Measurements from ENCODE around the gene APOL6.
"Not testable (repeated sequence)": the region's sequence is repeated elsewhere in the genome, so short reads cannot be mapped to it uniquely, and the experiment has no call there.

APOL6 gene

DNA sequence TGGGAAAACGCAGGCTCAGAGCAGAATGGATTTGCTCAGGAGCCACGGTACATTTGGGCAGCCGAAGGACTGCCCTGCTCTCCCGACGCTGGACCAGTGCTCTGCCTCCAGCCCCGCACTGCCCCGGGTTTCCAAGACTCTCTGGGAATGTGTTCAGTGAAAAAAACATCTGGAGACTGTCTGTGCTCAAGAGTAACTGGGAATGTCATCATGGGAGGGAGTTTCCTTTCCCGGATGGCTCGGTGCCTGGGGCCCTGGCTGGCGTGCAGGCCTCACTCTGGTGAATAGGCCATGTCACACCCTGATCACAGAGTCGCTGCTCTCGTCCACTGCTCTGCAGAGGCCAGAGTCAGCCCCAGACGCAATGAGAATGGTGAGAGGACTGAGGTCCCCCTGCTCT is 9.8 kb upstream of the APOL6 start:
- peak; percentile 88 for DNase-seq

DNA sequence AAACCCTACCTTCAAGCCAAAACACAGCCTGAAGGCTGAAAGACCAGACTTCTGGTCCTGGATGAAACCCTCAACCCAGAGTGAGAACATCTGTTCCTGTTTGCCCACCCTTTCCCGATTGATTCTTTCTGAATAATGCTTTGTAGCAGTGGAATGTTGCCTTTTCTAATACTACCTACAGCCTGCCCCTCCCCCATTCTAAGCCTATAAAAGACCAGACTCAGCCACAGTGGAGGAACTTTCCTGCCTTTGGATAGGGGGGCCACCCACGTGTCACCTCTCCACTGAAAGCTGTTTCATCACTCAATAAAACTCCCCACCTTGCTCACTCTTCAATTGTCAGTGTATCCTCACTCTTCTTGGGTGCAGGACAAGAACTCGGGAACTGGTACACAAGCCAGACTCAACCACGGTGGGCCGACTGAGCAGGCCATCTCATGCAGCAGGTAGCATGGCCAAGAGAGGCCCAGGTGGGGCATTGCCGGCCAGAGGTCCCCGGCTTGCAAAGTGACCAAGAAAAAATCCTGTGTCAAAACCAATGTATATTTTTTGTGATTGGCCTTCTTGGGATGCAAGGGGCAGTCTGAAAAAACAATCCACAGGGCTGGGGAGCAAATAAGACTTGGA is 6.6 kb upstream of the APOL6 start:
- DNase-seq: no peak

DNA sequence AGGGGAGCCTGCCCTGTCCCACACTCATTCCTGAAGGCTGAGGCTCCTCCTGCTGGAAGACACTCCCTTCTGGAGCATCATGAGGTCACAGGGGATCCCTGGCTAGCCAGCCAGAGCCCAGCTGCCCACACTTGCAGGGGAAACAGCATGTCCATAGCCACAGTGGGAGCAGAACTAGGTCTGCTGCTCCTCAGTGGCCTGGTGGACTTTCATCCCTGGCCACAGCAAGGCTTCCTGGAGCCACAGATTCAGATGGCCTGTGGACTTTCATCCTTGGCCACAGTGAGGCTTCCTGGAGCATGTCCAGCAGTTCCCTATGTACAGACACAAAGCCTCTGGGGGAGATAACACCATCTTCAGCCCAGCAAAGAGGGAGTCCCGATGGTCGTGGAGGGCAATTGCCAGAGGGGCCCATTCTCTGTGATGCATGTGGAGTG is 5.9 kb upstream of the APOL6 start:
- DNase-seq: no peak

DNA sequence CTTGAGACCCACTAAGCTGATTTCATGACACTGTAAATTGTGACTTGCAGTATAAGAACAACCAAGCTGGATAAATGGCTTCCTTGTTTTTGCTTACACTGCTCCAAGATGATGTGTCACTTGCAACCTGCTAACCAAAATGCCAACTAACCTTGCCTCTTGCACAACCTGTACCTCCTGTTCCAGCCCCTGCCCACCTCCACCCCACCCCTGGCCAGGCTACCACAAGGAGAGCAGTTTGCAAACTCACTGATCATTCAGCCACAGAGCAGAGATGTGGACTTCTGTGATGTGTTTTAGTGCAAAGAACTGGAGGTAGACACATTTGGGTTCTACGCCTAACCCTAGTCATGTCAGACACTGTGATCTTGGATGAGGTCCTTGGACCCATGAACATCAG is 4.3 kb upstream of the APOL6 start:
- no peak for DNase-seq

DNA sequence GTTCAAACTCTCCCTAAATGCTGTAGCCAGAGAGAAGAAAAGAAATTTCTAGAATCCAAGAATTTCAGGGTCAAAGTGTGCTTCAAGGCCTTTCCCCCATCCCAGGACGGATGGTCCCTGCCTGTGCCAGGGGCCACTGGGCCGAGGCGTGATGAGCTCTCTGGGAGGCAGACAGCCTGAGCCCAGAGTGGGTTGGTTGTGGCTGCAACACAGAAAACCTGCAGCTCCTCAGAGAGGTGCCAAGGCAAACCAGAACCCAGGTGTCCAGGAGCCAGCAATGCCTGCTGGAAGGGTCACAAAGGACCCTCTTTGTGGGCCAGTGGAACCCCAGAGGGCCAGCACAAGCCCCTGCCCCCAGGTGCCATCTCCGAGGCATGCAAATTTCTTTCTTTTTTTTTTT is 2.6 kb upstream of the APOL6 start:
- DNase-seq: no peak

DNA sequence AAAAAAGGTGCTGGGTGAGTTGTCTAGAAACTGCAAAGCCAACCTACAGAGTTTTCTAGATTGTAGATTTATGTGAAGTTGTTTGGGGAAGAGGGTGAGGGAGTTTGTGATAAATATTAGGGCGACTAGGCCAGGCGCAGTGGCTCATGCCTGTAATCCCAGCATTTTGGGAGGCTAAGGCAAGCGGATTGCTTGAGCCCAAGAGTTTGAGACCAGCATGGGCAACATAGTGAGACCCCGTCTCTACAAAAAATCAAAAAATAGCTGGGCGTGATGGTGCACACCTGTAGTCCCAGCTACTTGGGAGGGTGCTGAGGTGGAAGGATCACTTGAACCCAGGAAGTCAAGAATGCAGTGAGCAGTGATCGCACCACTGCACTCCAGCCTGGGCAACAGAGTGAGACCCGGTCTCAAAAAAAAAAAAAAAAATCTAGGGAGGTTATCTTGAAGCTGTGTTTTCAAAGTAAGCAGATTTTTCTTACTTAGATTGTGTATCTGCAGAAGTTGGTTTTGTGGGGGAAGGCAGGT is 844 bp downstream of the APOL6 start:
- DNase-seq: no peak

DNA sequence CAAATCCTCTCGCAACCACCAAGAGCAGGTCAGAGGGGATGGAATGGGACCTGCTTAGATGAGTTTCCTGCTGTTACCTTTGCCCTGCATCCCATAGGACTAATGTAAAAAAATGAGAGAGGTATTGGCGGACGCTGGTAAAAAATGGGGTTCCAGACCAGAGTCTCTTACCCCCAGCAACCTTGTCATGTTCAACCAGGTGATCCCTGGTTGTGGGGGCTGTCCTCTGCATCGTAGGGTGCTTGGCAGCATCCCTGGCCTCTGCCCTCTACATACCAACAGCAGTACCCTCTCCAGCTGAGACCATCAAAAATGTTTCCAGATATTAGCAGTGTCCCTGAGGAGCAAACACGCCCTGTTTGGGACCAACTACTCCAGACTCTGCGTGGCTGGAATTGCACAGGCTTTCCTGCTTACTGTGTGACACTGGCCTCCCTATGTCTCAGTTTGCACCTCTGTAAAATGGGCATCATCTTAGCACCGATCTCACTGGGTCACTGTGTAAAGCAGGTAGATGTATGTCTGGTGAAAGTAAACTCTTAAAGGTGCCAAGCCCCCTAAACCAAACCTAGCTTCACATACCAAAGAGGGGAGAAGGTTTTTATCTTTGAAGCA is 1.5 kb downstream of the APOL6 start:
- DNase-seq: no peak

DNA sequence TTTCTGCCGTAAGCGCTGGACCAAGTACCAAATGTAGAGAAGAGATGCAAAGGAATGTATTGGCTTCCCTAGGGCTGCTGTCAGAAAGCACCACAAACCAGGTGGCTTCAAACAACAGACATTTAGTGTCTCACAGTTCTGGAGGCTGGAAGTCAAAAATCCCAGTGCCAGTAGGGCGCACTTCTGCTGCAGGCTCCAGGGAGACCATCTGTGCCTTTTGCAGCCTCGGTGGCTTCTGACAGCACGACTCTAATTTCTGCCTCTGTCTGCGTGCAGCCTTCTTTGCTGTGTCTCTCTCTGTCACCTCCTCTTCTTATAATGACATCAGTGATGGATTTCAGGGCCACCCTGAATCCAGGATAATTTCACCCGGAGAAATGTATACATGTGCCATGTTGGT is 2.8 kb downstream of the APOL6 start:
- DNase-seq: no peak

DNA sequence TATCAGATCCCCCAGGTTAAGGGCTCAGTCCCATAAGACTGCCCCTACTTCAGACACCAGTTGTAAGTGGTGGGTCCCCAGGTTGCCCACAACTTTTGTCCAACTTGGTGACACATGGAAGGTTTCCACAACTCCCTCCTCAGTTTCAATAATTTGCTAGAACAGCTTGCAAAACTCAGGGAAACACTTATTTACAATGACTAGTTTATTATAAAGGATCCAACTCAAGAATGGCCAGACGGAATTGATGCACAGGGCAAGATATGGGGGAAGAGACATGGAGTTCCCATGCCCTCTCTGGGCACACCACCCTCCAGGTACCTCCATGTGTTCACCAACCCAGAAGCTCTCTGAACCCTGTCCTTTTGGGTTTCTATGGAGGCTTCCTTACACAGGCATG is 5.6 kb downstream of the APOL6 start:
- DNase-seq: no peak

DNA sequence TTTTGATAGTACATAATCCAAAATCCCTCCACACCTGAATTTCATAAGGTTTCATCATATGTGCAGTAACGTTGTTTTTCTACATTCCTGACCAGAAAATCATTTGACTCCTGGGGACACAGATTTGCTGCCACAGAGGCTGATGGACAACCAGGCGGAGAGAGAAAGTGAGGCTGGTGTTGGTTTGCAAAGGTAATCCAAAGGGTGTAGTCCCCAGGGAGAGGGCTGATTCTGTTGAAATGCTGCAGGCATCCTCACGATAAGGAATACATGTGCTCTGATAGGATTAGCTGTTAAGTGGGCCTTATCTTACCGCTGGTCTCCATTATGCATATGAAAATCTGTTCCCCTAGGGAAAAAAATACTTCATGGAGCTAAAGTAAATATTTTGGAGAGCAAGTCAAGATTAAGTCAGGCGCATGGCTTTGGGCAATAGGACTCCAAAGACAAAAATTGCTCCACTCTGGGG is 8.1 kb downstream of the APOL6 start:
- peak; percentile 34 for DNase-seq

DNA sequence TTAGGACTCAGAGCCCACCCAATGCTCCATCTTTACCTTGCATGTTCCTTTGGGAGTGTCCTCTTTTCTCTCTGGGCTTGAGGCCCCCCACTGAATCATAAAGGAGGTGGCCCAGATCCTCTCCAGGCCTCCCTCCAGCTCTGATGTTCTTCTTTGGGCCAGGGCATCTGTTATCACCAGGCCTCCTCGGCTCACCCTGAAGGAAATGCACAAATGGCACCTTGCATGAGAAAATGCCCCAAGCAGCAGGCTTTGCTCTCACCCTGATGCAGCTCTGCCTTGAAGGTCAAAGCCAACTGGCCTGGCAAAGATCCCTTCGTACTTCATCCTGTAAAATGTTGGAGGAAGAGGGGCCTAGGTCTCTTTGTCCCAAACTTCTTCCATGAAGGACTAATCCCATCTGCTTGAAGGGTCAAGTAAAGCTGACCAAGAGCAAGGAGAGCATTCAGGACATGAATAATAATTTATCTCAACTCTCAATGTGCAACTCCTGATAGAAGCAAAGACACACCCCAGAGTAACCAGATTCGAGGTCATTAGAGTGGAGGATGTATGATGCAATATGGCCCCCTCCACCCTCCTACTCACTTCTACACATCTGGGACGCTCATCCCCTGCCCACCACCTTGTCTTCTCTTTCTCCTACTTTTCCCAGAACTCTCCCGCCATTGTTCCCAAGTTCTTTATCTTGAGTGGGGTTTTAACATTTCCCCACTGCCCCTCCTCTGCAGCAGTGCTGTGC is 9.5 kb downstream of the APOL6 start:
- no peak for DNase-seq

DNA sequence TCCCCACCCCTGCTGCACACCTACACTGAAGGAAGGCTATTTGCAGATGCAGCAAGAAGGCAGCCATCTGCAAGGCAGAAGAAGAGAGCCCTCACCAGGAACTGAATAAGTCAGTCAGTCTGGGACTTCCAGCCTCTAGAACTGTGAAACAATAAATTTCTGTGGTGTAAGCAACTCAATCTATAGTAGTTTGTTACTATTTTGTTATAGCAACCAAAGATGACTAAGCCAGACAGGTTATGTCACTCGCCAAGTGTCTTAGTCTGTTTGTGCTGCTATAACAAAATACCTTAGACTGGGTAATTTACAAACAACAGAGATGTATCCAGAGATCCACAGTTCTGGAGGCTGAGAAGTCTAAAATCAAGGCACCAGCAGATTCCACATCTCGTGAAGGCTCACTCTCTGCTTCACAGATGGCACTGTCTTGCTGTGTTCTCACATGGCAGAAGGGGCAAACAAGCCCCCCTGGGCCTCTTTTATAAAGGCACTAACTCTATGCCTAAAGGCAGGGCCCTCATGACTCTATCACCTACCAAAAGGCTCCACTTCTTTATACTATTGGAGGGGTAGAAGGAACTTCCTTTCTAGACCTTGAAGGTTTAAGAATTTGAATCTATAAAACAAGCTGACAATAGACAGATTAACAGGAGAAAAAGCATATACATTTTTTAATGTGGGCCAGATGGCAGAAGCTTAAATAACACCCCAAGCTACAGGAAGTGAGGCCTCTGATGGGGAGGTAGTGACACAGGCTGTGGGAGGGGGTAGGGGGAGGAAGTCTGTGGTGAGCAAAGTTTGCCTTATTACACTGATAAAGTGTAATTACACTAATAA is 12.3 kb downstream of the APOL6 start:
- peak; percentile 42 for DNase-seq

DNA sequence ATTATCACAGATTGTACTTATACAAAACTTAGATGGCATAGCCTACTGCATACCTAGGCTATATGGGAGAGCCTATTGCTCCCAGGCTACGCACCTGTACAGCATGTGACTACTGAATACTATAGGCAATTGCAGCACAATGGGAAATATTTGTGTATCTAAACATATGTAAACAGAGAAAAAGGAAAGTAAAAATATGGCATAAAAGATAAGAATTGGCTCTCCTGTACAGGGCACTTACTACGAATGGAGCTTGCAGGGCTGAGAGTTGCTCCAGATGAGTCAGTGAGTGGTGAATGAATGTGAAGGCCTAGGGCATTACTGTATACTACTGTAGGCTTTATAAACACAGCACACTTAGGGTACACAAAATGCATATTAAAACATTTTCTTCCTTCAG is 13.2 kb downstream of the APOL6 start:
- no peak for DNase-seq

DNA sequence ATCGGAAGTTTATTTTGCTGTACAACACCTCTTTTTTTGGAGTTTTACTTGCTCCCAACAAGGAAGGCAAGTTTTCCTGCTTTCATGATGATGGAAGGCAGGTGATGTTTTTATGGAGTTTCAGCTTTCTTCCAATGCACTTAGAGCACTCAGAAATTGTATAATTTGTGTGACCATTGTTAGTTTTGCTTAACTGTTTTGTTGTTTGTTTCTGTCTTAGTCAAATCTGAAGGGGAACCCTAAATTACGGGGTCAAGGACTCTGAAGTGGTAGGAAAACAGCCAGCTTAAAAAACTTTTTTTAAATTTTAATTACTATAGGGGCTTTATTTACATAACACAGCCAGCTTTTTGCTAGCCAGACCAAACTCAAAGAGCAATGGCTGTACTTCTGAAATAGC is 14.7 kb downstream of the APOL6 start:
- DNase-seq: no peak

DNA sequence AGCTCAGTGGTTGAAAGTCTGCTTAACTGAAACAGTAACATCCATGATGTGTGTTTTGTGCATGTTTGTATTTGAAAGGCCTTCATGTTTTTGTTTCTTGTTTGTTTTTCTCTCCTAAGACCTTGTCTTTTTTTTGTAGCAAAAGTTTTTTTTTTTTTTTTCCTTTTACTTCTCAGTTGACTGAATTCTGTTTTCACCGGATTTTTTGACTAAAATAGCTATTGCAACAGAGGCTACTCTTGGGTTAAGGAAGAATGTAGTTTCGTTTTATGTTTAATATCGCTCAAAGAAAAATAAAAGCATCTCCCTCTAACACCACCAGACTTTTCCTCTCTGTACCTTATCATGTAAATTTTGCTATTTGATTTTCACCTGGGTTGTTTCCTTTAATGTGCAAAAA is 15.1 kb downstream of the APOL6 start:
- DNase-seq: no peak

DNA sequence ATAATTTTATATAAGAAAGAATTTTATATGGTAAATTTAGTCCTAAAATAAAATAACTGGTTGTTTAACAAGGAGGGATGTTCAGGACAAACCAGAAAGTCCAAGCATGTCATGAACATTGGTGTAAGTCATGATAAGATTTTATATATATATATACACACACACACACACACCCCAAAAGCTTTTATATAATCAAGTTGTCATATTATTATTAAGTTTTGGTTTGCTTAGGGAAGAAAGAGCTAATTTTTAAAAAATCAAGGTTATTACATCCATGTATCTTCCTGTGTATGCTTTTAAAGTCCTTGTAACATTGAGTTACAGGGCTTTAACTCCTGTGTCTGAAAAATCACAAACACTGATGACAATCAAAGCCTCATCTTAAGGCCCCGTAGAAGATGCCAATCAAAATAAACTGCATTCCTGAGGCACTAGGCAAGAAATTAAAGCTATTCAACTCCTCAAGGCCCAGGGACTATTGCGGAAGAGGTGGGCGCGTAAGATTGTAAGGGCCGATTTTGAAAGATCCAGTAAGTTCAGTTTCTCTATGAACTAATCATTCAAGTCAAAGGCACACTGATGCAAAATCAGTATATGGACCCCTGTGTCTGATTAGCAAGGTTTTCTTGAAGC is 16.8 kb downstream of the APOL6 start:
- DNase-seq: no peak

DNA sequence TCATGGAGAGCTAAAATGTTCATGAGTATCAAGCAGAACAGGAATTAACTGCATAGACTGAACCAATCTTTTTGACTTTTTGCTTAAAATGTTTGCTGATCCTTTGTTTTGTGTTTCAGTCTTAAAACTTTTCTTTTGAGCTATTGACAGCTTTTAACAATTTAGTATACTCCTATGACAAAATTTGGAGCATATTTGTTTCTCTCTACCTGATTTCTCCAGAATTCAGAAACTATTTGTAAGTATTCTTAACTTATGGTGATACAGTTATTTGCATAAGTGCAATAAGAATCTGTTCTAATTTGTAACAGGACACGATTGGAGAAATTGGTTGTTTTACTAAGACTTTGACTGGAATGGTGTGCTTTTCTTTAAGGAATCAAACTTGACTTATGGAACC is 18.5 kb downstream of the APOL6 start:
- not testable (repeated sequence) for DNase-seq

DNA sequence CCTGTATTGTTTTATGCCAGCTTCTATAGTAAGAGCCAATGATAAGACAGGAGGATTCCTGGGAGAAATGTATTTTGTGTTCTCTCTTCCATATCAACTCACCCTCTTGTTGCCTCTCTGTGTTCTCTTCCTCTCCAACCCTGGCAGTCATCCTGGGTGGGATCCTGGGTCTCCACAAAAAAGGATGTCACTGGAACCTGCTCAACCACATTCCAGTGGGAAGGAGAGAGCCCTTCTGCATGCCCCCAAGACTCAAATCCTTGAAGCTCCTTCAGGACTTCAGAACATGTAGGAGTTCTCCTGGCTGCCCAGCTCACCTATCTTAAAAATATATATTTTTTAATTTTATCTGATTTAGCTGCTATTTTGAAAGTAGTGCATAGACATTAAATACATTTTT is 26.1 kb downstream of the APOL6 start:
- DNase-seq: no peak

DNA sequence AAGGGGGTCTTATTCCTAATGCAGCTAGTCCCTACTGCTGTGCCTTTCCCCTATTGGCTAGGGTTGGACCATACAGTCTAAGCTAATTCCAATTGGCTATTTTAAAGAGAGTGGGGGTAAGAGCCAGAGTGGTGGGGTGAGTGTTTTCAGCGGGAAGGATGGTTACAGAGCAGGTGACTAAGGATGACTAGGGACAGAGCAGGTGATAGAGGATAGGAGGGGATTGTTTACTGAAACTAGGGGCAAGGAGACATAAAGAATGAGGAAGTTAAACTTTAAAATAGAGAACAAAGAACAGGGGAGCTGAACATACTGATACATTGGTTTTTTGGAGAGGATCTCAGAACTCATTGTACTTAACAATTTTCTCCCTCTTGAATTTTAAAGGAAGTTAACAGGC is 27.8 kb downstream of the APOL6 start:
- DNase-seq: not testable (repeated sequence)

DNA sequence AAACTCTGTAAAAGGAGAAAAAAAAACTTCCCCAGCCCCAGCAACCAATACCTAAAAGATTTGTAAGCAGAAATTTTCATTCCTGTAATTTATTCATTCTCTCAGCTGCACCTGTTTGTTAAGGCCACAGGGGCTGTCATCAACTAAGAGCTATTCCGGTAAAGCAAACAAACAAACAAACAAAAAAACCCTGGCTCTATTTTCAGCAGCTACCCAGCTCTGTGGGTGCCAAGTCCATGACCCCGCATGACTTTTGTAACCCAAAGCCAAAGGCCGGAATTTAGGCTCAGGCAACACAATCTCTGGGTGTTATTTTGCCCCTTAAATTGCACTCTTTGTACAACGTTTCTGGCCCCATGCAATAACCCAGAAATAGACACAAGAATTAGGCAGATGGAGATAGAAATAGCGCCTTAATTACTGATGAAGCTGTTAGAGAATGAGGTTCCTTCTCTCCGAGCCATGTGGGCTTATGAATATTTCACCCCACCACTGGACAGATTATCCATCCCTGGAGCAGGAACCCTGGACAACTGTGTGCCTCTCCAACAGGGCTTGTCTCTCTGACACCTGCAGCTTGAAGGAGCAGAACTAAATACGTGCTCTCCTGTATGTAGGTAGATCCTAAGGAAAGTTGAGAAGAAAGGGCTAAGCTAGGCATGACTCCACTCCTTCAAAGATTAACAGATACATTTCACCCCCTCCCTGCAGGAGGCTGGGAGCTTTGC is 29.4 kb downstream of the APOL6 start:
- no peak for DNase-seq

DNA sequence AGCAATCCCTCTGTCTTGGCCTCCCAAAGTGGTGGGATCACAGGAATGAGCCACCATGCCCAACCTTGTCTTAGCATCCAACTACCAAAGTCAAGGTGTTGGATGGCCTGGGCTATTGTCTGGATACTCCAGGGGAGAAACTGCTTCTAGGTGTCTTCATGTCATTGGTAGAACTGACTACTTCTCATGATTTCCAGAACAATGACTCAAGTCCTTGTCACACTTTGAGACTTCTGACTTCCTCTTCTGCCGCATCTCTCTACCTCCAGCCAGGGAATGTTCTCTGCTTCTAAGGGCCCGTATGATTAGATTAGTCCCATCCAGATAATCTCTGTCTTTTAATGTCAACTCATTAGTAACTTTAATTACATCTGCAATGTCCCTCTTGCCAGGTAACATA is 30.6 kb downstream of the APOL6 start:
- DNase-seq: no peak

DNA sequence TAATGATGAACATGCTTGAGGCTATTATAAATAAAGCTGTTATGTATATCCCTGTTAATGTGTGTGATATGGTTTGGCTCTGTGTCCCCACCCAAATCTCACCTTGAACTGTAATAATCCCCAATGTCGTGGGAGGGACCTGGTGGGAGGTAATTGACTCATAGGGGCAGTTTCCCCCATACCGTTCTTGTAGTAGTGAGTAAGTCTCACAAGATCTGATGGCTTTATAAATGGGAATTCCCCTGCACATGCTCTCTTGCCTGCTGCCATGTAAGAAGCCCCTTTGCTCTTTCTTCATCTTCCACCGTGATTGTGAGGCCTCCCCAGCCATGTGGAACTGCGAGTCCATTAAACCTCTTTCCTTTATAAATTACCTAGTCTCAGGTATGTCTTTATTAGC is 31.2 kb downstream of the APOL6 start:
- not testable (repeated sequence) for DNase-seq
